ENCODE results near the gene OXCT1. TPM values are rescaled to one million over a fixed set of nuclear protein-coding genes. Genes with fewer than 3 reads are reported as not detected.
A peak's percentile ranks its signal among the peaks of the same experiment; 100 is the strongest.

OXCT1 gene
- total and polyA plus RNA-seq, 2 of the 8 experiments (the other 6 are each of a cell fraction or from before 2014, with no cell fraction given): 10.1 to 28.2 TPM

- TF ChIP-seq KDM5A (IDR thresholded peaks at IDR 0.05; ENCODE audit: low read length): peak; percentile 36; the same call in 1 of the 2 replicates
- TF ChIP-seq TAF1 (IDR thresholded peaks at IDR 0.05; ENCODE audit: low read depth, low read length): peak; percentile 97
- peak; percentile 31 for TF ChIP-seq EZH2 (IDR thresholded peaks at IDR 0.05; ENCODE audit: low read depth, low read length, severe bottlenecking)
- TF ChIP-seq JUN (IDR thresholded peaks at IDR 0.05; ENCODE audit: low read depth, low read length): no peak
- no peak for TF ChIP-seq ATF3 (IDR thresholded peaks at IDR 0.05; ENCODE audit: insufficient read depth, low read depth, low read length)
- TF ChIP-seq TEAD4 (IDR thresholded peaks at IDR 0.05; ENCODE audit: low read depth, low read length): no peak
- no peak for TF ChIP-seq GABPA (IDR thresholded peaks at IDR 0.05; ENCODE audit: borderline replicate concordance, insufficient read depth, low read length)
Measured at GRCh38 chr5:41869724-41870626, at the start of gene OXCT1 (continued).

Measured in H1 (cell line).